Neural crest cell (in vitro differentiated cells): ENCODE data around the gene MEGF6. TPM values are rescaled to one million over a fixed set of nuclear protein-coding genes. Genes with fewer than 3 reads are reported as not detected.

Experiments
- DNase-seq: peaks from one replicate; pipeline ENCODE4 v3.0.0; 2021; ENCODE audit warnings: low read depth, mixed read lengths, low spot score
- H3K27ac Mint-ChIP-seq: one replicate; pipeline ENCODE4 v1.8.0; 2021; ENCODE audit warnings: mild to moderate bottlenecking, mixed read lengths; ENCODE audit not compliant: unreplicated experiment
- H3K27me3 Mint-ChIP-seq: 2 replicates; pipeline ENCODE4 v1.8.0; 2021; ENCODE audit warnings: low read depth, mild to moderate bottlenecking, mixed read lengths
- H3K36me3 Mint-ChIP-seq: 2 replicates; pipeline ENCODE4 v1.8.0; 2021; ENCODE audit warnings: low read depth, mild to moderate bottlenecking, mixed read lengths
- H3K4me1 Mint-ChIP-seq: 2 replicates; pipeline ENCODE4 v1.8.0; 2021; ENCODE audit warnings: mixed read lengths
- H3K4me3 Mint-ChIP-seq: one replicate; pipeline ENCODE4 v1.8.0; 2021; ENCODE audit warnings: mild to moderate bottlenecking, mixed read lengths
- H3K9me3 Mint-ChIP-seq: 2 replicates; pipeline ENCODE4 v1.8.0; 2021; ENCODE audit warnings: mixed read lengths
- CTCF ChIP-seq: fragments of 200-600 bp; sonication (generic); conservative IDR thresholded peaks from 2 replicates; pipeline ENCODE4 v1.5.0; 2021; ENCODE audit warnings: antibody characterized with exemption, mild to moderate bottlenecking
- total RNA-seq: library from RNA; stranded (reverse); gene quantifications from 2 replicates; pipeline ENCODE4 v1.2.1, GENCODE V29; 2021

Gene MEGF6
- total RNA-seq, 1 donor from 2014 or later: 36.7 TPM

DNA sequence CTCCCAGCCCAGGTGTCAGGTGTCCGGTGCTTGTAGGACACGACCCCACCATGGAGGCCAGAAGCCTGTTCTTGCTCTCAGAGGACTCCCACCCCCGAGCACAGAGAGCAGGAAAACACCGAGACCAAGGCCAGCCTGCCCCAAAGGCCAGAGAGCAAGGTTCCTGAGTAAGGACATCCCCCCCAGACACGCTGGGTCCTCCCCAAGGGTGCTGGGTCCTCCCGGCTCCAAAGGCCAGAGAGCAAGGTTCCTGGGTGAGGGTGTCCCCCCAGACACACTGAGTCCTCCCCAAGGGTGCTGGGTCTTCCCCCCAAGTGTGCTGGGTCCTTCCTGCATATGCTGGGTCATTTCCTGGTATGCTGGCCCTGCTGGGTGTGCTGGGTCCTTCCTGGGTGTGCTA is 40.0 kb downstream of the MEGF6 start:
- no peaks in the 10 kb centered on the region for H3K36me3 Mint-ChIP-seq
- no peak overlapping the region for H3K27ac Mint-ChIP-seq
- peaks cover 4% of the 10 kb centered on the region for H3K4me1 Mint-ChIP-seq
- no peak overlapping the region for H3K4me3 Mint-ChIP-seq
- no peak for TF ChIP-seq CTCF
- no peaks in the 10 kb centered on the region for H3K27me3 Mint-ChIP-seq
- no peak for DNase-seq
- H3K9me3 Mint-ChIP-seq: no peaks in the 10 kb centered on the region

- no peaks in the 10 kb centered on the region for H3K36me3 Mint-ChIP-seq
- no peaks in the 10 kb centered on the region for H3K27me3 Mint-ChIP-seq
- no peaks in the 10 kb centered on the region for H3K9me3 Mint-ChIP-seq
- H3K4me1 Mint-ChIP-seq: peaks cover 4% of the 10 kb centered on the region
- no peak overlapping the region for H3K4me3 Mint-ChIP-seq
- no peak overlapping the region for H3K27ac Mint-ChIP-seq
- no peak for TF ChIP-seq CTCF
- DNase-seq: no peak
These were observed 41.0 kb downstream of the MEGF6 start for GRCh38 chr1:3570066-3570986.

DNA sequence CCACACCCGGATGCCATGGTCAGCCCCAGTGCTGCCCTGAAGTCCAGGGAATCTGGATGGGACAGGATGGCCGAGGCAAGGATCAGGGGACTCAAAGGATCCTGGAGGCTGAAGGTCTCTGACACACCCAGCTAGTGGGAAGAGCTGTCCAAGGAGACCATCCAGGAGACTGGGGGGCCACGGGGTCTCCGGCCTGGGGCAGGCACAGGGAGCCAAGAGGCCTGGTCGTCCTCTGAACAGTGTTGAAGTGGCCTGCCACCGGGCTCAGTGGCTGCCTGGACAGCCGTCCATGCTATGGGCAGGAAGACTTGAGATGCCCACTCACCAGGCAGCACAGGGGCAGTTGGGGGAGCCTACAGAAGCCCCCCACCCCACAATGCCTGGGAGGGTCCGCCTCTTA is 41.9 kb downstream of the MEGF6 start:
- H3K27me3 Mint-ChIP-seq: no peaks in the 10 kb centered on the region
- no peak for DNase-seq
- H3K27ac Mint-ChIP-seq: peak overlapping the region; percentile 62
- H3K36me3 Mint-ChIP-seq: no peaks in the 10 kb centered on the region
- TF ChIP-seq CTCF: no peak
- H3K4me3 Mint-ChIP-seq: no peak overlapping the region
- no peaks in the 10 kb centered on the region for H3K9me3 Mint-ChIP-seq
- H3K4me1 Mint-ChIP-seq: peaks cover 4% of the 10 kb centered on the region

DNA sequence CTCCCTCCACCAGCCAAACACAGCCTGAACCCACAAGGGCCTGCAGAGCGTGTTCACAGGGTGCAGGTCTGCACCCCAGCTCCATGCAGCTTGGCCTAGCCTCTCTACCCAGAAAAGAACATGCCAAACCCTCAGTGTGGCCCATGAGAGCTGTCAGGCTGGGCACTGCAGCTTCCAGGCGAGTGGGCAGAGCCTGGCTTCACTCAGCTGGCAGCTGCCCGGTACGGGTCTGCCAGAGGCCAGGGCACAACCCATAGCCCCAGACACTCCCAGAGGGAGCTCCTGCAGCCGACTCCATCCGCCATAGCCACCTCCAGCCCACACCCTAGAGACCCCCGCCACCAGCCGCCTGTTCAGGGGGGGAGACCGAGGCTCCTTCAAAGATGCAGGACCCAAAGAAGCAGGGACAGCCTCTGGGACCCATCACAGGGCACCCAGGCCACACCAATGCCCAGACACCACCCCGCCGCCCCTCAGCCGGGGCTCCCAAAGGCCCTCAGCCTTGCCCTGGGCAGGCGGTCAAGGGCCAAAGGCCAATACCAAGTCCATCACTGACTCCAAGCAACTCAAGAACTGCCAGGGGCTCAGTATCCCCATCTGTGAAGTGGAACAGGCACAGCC is 42.4 kb downstream of the MEGF6 start:
- no peaks in the 10 kb centered on the region for H3K9me3 Mint-ChIP-seq
- peak overlapping the region; percentile 27 for H3K27ac Mint-ChIP-seq
- H3K27me3 Mint-ChIP-seq: no peaks in the 10 kb centered on the region
- no peak for TF ChIP-seq CTCF
- H3K4me1 Mint-ChIP-seq: peaks cover 4% of the 10 kb centered on the region
- H3K4me3 Mint-ChIP-seq: no peak overlapping the region
- no peaks in the 10 kb centered on the region for H3K36me3 Mint-ChIP-seq
- no peak for DNase-seq

GRCh38 chr1:3566951-3567804 is 44.1 kb downstream of the MEGF6 start:
- peaks cover 4% of the 10 kb centered on the region for H3K4me1 Mint-ChIP-seq
- no peaks in the 10 kb centered on the region for H3K9me3 Mint-ChIP-seq
- TF ChIP-seq CTCF: no peak
- H3K4me3 Mint-ChIP-seq: no peak overlapping the region
- DNase-seq: no peak
- no peak overlapping the region for H3K27ac Mint-ChIP-seq
- no peaks in the 10 kb centered on the region for H3K36me3 Mint-ChIP-seq
- H3K27me3 Mint-ChIP-seq: no peaks in the 10 kb centered on the region
